GM06990 (cell line): ENCODE data around the gene TMEM151B.
"Not testable (repeated sequence)": the region's sequence is repeated elsewhere in the genome, so short reads cannot be mapped to it uniquely, and the experiment has no call there.

Source experiments
- DNase-seq: peaks from one replicate; pipeline ENCODE4 v3.0.0-alpha.2; 2011; ENCODE audit not compliant: insufficient read length; ENCODE audit errors: extremely low read depth
- H3K27me3 ChIP-seq: replicated peaks from 2 replicates; pipeline ENCODE4 v1.6.0; 2011; ENCODE audit warnings: low read length; ENCODE audit not compliant: control insufficient read depth, insufficient read depth
- H3K36me3 ChIP-seq: 2 replicates; pipeline ENCODE4 v1.5.1; 2011; ENCODE audit warnings: low read length; ENCODE audit not compliant: control insufficient read depth, insufficient read depth
- H3K4me3 ChIP-seq: replicated peaks from 2 replicates; pipeline ENCODE4 v1.5.1; 2011; ENCODE audit warnings: low read depth, mild to moderate bottlenecking, control low read depth, low read length
- CTCF ChIP-seq: IDR thresholded peaks from 2 replicates; pipeline ENCODE4 v1.5.1; 2011; ENCODE audit warnings: low read length, control low read depth, mild to moderate bottlenecking, inconsistent platforms; ENCODE audit not compliant: insufficient read depth, poor library complexity, severe bottlenecking

TMEM151B gene

GRCh38 chr6:44321210-44321609 is 51.0 kb downstream of the TMEM151B start:
- Histone ChIP-seq H3K27me3 (no peaks in the 10 kb centered on the region; the same call in 1 of the 2 replicates), H3K4me3 (no peak overlapping the region), H3K36me3 (no peaks in the 10 kb centered on the region)
- no peak for TF ChIP-seq CTCF
- no peak for DNase-seq

GRCh38 chr6:44327096-44327495 is 56.8 kb downstream of the TMEM151B start:
- H3K4me3 ChIP-seq = no peak overlapping the region
- no peak for DNase-seq
- H3K36me3 ChIP-seq = no peaks in the 10 kb centered on the region
- no peak for TF ChIP-seq CTCF
- H3K27me3 ChIP-seq = no peaks in the 10 kb centered on the region

GRCh38 chr6:44327760-44328159 is 57.5 kb downstream of the TMEM151B start:
- H3K4me3 ChIP-seq = no peak overlapping the region

GRCh38 chr6:44328203-44328602 is 58.0 kb downstream of the TMEM151B start:
- not testable (repeated sequence) for H3K4me3 ChIP-seq, H3K36me3 ChIP-seq, H3K27me3 ChIP-seq, DNase-seq

More at GRCh38 chr6:44327760-44328159, 57.5 kb downstream of the TMEM151B start:
- Histone ChIP-seq H3K36me3 (no peaks in the 10 kb centered on the region), H3K27me3 (no peaks in the 10 kb centered on the region)
- TF ChIP-seq CTCF = no peak
- no peak for DNase-seq

GRCh38 chr6:44329858-44330257 is 59.6 kb downstream of the TMEM151B start:
- Histone ChIP-seq H3K4me3 (no peak overlapping the region), H3K27me3 (no peaks in the 10 kb centered on the region; the same call in 1 of the 2 replicates), H3K36me3 (no peaks in the 10 kb centered on the region)
- DNase-seq = no peak
- no peak for TF ChIP-seq CTCF

- no peak for DNase-seq
- Histone ChIP-seq H3K4me3 (no peak overlapping the region), H3K27me3 (no peaks in the 10 kb centered on the region; the same call in 1 of the 2 replicates), H3K36me3 (no peaks in the 10 kb centered on the region)
- no peak for TF ChIP-seq CTCF
Observed at GRCh38 chr6:44332585-44332984, 62.3 kb downstream of the TMEM151B start.
